GM21381 (cell line): ENCODE data around the gene FKBP1B.
"Not testable (repeated sequence)": the region's sequence is repeated elsewhere in the genome, so short reads cannot be mapped to it uniquely, and the experiment has no call there.

ENCODE experiments used
- ATAC-seq: cut with Tn5 transposase; IDR thresholded peaks from one replicate; pipeline ENCODE4 v1.9.1; 2021; ENCODE audit warnings: mild to moderate bottlenecking, moderate library complexity; ENCODE audit not compliant: unreplicated experiment

Gene FKBP1B

DNA sequence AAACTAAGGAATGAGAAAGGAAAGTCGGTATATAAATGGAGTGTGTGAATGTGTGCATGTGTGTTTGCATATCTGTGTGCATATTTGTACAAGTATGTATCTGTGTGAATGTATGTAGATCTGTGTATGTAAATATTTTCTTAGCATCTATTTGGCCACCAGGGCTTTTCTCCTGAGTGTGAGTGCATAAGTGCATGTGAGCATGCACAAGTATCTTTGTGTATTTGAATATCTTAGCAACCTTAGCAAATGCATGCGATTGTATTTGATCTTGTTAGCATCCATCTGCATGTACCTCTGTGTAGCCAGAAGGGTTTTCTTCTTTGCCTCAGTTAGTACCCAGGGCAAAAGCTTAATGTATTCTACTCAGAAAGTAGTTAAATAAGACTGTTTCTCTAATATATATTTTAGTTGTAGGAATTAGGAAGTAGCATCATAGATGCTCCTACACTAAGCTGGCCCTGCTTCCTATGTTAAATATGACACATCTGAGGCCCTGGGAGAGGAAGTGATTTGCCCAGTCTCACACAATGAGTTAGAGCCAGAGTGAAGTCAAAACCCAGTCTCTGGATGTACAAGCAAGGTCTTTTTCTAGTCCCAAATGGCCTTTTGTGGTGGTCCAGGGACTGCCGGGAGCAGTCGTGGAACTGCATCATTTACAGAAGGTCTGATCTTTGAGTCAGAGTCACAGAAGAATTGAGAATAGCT lies 9.2 kb downstream of the FKBP1B start:
- no peak for ATAC-seq

DNA sequence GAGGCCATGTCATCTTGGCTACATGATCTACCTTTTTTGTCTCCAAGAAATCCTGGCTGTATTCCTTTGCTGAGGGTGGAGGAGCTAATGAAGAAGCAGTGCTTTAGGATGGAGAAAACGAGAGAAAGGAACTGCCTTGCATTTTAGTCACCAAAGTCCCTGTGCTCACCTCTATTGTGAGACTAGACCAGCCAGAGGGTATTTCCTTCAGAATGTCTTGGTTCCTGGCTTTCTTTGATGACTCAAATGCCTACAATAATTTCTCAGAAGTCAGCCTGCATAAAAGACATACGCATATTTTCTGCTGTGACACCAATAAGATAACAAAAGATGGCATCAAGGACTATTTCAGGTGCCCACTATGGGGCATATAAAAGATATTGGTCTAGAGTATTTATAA lies 15.8 kb downstream of the FKBP1B start:
- ATAC-seq: no peak

DNA sequence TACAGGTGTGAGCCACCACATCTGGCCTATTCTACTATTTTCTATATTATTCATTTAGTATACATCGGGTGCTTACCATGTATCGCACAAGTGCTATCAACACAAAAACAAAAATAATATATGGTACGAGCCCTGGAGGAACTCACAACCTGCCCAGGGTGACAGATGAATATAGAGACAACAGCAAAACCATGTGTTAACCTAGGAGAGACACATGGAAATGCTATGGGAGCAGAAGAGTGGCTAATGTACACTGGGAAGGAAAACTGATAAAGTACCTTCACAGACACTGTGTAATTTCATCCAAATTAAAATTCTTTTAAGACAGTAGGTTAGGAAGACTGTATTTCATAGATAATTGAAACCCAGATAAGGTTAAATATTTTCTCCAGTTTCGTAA lies 22.7 kb downstream of the FKBP1B start:
- no peak for ATAC-seq

DNA sequence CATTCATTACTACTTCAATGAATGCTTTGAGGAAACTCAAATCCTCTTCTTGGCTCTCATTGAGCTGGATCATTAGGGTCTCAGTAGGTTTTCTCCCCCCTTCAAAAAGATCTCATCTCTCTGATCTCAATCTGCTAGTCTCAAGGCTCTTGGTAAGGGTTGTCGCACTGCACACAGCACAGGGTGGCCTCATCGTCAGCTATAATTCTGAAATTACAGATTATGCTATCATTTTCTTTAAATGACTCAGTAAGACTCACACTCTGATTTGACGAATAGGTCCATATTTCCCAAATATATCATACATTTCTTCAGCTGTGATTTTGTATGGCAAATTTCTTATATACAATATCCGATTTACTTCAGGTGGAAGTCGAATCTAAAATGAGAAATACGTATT lies 24.3 kb downstream of the FKBP1B start:
- no peak for ATAC-seq

DNA sequence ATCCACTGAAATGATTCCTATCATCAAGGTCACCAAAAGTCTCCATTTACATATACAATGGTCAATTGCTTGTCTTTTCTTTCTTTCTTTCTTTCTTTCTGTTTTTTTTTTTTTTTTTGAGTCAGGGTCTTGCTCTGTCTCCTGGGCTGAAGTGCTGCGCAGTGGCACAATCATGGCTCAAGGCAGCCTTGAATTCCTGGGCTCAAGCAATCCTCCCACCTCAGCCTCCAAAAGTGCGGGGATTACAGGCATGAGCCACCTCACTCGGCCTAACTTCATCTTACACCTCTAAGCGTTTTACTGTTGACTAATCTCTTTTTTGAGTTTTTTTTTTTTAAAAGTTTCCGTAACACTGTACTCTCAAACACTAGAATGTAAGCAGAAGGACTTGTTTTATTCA lies 25.7 kb downstream of the FKBP1B start:
- ATAC-seq: no peak

DNA sequence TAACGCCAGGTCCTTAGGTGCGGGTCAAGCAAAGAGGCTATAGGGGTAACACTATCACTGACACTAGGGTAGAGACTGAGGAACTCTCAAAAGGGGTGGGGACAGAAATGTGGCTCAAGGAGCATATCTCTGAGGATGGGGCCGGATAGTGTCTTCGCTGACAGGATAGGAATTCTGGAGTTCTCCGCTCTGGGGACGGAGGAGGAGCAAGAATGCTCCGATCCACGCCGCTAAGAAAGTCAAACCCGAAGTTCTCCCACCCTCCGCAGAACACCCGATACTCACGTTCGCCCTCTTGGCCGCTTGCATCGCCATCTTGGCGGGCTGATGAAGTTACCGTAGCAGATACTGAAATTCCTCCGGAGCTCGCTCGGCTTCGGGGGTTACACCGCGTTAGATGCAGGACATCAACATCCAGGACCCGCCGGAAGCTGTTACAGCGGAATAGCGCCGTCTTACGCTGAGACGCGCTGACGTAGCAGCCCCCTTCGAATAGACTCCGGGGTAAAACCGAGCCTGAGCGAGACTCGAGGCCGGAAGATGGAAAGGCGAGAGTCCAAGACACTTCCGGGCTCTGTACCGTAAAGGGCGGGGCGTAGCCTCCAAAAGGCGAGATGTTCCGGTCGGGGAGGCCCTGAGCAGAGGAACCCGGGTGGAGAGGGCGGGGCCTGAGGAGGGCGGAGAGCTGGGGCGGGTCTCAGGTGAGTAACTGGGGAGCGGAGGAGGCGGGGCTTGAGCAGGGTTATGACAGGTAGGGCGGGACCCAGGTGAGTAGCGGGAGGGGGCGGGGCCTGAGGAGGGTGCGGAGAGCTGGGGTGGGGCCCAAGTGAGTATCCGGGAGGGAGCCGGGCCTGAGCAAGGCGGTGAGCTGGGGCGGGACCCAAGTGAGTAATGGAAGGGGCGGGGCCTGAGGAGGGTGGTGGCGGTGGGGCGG lies 26.6 kb downstream of the FKBP1B start, which contains the start of gene SF3B6:
Gene SF3B6, minus strand, starts transcription at position 412 of the 934 bp plus-strand sequence. Its CDS starts 97 bp downstream, at position 315.
- ATAC-seq: peak; percentile 93

DNA sequence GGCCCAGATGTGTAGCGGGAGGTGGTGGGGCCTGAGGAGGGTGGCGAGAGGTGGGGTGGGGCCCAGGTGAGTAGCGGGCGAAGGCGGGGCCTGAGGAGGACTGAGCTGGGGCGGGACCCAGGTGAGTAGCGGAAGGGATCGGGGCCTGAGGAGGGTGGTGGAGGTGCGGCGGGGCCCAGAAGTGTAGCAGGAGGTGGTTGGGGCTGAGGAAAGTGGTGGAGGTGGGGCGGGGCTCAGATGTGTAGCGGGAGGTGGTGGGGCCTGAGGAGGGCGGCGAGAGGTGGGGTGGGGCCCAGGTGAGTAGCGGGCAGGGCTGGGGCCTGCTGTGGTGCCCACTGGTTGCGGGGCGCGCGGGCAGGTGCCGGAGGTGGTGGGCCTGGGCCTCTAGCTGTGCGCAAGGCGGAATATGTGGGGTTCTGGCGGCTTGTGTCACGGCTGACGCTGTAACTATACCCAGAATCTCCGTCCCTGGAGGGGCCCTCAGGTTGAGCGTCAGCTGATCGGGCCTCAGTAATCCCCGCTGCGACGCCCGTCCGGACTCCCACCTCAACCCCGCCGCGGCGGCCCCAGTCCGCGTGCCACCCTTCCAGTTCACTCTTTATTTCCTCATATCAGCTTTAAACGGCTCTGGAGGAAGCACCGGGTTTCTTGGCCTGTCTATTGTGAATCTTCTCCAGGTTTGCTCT lies 27.5 kb downstream of the FKBP1B start:
- peak; percentile 9 for ATAC-seq

GRCh38 chr2:24077535-24077877 lies 28.0 kb downstream of the FKBP1B start:
- ATAC-seq: no peak

GRCh38 chr2:24077879-24078278 lies 28.3 kb downstream of the FKBP1B start:
- no peak for ATAC-seq

DNA sequence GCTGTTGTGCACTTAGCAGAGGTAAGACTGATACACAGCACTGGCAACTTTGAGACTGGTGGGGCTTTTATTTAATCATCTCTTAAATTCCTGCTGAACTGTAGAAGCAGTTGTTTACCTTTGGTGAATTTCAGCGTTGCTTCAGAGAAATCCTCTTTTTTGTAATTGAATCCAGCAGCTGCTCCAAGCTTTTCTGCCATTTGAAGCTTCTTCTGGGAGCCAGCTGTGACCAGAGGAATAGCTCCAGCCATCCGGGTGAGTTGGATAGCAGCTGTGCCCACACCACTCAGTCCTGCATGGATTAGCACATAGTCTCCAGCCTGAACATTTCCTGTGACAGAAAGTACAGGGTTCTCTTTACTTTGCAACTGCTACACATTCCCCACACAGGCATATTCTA lies 31.2 kb downstream of the FKBP1B start:
- ATAC-seq: no peak

GRCh38 chr2:24082787-24083566 lies 33.4 kb downstream of the FKBP1B start:
- no peak for ATAC-seq

- peak; percentile 78 for ATAC-seq
Observed at GRCh38 chr2:24083567-24084385, 34.2 kb downstream of the FKBP1B start.

DNA sequence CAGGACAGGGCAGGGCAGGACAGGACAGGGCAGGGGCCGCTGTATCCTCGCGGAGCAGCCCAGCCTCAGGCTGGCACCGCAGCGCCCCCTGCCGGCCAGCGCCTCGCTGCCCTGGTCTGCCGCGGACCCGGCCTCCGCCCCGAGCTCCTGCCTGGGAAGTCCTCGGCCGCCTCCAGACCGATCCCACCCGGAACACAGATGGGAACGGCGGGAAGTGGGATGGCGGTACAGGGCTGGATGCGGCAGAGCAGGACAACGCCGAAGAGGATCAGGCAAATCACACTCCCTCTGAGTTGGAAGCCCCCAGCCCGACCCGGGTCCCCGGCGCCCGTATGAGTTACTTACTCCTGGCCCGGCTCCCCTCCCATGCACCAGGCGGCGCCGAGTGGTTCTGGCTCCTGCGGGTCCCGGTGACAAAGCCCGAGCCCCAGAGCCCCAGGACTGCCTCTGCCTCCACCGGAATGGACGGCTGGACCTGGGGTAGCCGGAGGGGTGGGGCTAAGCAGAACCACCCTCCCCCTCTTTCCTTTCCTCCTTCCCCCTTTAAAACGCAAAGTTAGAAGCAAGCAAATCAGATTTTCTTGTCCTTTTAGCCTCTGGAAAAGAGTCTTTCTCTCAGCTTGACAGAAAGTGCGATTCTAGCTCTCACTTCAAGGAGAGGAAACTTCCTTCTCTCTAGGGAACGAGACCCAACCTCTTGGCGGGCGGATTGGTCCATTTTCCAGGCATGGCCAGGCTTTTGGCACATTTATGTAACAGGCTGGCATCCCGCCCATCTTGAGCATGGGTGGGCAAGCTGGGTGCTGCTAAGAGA lies 35.1 kb downstream of the FKBP1B start, which contains the start of gene TP53I3:
Gene TP53I3, minus strand, starts transcription at position 449 of the 814 bp plus-strand sequence. CDS start 508 bp downstream, outside the sequence.
- peak; percentile 81 for ATAC-seq

DNA sequence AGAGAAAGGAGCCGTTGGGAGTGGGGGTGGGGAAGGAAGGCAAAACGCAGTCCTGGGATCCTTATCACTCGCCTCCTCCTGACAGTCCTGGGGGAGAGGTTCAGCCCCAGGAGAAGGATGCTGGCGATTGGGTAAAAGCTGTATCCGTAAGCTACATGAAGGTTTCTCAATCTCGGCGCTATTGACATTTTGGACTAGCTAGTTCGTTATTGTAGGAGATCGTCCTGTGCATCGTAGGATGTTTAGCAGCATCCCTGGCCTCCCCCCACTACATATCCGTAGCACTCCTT lies 35.6 kb downstream of the FKBP1B start:
- ATAC-seq: no peak

DNA sequence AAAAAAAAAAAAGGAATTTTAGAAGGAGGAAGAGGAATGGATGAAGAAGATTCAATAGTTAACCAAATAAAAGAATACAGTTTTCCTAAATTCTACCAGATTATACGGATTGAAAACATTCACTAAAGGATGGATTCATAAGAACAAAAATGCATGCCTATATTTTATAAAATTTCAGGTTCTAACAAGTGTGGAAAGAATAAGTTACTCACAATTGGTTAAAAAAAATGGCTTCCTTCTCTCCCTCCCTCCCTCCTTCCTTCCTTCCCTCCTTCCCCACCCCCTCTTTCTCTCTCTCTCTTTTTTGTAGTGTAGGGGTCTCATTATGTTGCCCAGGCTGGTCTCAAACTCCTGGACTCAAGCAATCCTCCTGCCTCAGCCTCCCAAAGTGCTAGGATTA lies 36.7 kb downstream of the FKBP1B start:
- ATAC-seq: no peak

DNA sequence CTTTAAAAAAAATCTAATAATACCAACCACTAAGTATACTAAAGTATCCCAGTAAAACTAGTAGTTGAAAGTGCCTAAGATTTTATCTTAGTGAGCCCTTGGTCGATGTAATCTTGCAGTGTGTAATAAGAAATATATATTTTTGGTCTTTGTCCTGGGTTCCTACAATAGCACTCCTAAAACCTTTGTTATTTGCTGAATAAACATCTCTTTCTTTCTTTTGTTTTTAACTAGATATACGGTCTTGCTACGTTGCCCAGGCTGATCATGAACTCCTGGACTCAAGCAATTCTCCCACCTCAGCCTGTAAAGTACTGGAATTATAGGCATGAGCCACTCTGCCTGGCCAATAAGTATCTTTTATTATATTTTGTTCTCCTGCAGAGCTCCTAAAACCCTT lies 37.5 kb downstream of the FKBP1B start:
- ATAC-seq: no peak

GRCh38 chr2:24088821-24089359 lies 39.3 kb downstream of the FKBP1B start:
- no peak for ATAC-seq

DNA sequence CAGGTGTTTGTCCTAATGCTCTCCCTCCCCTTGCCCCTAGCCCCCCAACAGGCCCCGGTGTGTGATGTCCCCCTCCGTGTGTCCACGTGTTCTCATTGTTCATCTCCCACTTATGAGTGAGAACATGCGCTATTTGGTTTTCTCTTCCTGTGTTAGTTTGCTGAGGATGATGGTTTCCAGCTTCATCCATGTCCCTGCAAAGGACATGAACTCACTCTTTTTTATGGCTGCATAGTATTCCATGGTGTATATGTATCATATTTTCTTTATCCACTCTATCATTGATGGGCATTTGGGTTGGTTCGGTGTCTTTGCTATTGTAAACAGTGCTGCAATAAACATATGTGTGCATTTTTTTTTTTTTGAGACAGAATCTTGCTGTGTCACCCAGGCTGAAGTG lies 43.7 kb downstream of the FKBP1B start:
- ATAC-seq: not testable (repeated sequence)

DNA sequence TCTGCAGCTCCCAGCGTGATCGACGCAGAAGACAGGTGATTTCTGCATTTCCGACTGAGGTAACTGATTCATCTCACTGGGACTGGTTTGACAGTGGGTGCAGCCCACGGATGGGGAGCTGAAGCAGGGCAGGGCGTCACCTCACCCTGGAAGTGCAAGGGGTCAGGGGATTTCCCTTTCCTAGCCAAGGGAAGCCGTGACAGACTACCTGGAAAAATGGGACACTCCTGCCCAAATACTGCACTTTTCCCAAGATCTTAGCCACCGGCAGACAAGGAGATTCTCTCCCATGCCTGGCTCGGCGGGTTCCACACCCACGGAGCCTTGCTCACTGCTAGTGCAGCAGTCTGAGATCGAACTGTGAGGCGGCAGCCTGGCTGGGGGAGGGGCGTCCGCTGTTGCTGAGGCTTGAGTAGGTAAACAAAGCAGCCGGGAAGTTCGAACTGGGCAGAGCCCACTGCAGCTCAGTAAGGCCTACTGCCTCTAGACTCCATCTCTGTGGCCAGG lies 45.7 kb downstream of the FKBP1B start:
- ATAC-seq: not testable (repeated sequence)
